ENCODE measurements around the gene INPP4B. TPM values are rescaled to one million over a fixed set of nuclear protein-coding genes. Genes with fewer than 3 reads are reported as not detected.

Gene INPP4B
- total RNA-seq, 2 experiments from 2014 or later, result not detected

DNA sequence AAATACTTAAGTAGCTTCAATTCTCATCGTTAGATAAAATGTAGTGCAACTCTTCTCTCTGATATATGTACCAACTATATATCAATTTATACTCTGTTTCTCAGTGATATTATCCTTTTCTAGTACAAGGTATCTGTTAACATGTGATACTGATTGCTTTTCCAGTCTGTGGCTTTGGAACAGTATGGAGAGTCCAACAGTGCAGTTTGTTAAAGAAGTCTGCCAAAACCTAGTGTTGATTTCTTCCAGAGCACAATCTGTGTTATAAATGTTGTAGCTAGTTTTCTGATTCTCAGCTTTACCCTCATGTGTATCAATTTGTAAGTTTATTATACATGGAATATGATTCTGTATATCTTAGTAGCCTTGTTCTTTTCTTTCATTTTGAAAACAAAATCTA is 744.7 kb downstream of the INPP4B start:
- intact Hi-C loops (cut with micrococcal nuclease; ENCODE audit: unreplicated experiment), result no loop called here
- no peak for DNase-seq (ENCODE audit: low spot score)
- Histone ChIP-seq H3K9me2 (ENCODE audit: insufficient read depth, low read length) (no peaks in the 10 kb centered on the region), H2AFZ (ENCODE audit: low read length) (no peak overlapping the region), H3K4me1 (ENCODE audit: insufficient read depth, low read length, poor library complexity, severe bottlenecking) (no peaks in the 10 kb centered on the region), H3K9me3 (ENCODE audit: low read length) (no peaks in the 10 kb centered on the region), H4K20me1 (ENCODE audit: insufficient read depth, low read length) (no peaks in the 10 kb centered on the region), H3K4me2 (ENCODE audit: low read length) (no peak overlapping the region), H3K27ac (ENCODE audit: low read depth, low read length, poor library complexity, severe bottlenecking) (no peak overlapping the region), H3K79me2 (ENCODE audit: insufficient read depth, low read depth, low read length) (no peaks in the 10 kb centered on the region), H3K36me3 (ENCODE audit: insufficient read depth, low read length) (no peaks in the 10 kb centered on the region), H3K4me3 (ENCODE audit: low read depth, low read length, poor library complexity, severe bottlenecking) (no peak overlapping the region)
- no TSS peak for BruUV-seq (replicated peaks)
- no peak for TF ChIP-seq EZH2phosphoT487 (IDR thresholded peaks at IDR 0.05; ENCODE audit: borderline replicate concordance, low read depth, low read length)
- TF ChIP-seq, protein P1, sequence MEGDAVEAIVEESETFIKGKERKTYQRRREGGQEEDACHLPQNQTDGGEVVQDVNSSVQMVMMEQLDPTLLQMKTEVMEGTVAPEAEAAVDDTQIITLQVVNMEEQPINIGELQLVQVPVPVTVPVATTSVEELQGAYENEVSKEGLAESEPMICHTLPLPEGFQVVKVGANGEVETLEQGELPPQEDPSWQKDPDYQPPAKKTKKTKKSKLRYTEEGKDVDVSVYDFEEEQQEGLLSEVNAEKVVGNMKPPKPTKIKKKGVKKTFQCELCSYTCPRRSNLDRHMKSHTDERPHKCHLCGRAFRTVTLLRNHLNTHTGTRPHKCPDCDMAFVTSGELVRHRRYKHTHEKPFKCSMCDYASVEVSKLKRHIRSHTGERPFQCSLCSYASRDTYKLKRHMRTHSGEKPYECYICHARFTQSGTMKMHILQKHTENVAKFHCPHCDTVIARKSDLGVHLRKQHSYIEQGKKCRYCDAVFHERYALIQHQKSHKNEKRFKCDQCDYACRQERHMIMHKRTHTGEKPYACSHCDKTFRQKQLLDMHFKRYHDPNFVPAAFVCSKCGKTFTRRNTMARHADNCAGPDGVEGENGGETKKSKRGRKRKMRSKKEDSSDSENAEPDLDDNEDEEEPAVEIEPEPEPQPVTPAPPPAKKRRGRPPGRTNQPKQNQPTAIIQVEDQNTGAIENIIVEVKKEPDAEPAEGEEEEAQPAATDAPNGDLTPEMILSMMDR (conservative IDR thresholded peaks at IDR 0.05; ENCODE audit: low read length), result no peak
- ChIA-PET CTCF (ENCODE audit: unreplicated experiment) (no interaction called here), POLR2A (no interaction called here)

DNA sequence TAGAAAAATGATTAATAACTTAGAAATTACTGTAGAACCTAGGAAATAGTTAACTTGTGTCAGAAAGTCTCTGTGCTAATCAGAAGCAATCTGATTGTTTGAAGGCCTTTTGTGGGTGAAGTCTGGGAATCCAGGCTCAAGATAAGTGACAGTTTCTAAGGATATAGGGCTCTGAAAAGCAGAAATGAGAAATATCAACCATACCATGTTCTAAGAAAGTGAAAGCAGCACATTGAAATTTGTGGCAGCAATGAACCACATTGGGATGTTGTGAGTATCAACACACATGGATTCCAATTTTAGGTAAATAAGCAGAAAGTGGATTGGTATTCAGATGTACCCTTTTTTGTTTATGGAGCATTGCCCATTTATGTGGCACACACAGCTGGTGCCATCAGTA is 745.2 kb downstream of the INPP4B start:
- Histone ChIP-seq H3K36me3 (ENCODE audit: insufficient read depth, low read length) (no peaks in the 10 kb centered on the region), H3K9me2 (ENCODE audit: insufficient read depth, low read length) (no peaks in the 10 kb centered on the region), H2AFZ (ENCODE audit: low read length) (no peak overlapping the region), H3K79me2 (ENCODE audit: insufficient read depth, low read depth, low read length) (no peaks in the 10 kb centered on the region), H3K4me3 (ENCODE audit: low read depth, low read length, poor library complexity, severe bottlenecking) (no peak overlapping the region), H3K27ac (ENCODE audit: low read depth, low read length, poor library complexity, severe bottlenecking) (no peak overlapping the region), H4K20me1 (ENCODE audit: insufficient read depth, low read length) (no peaks in the 10 kb centered on the region), H3K9me3 (ENCODE audit: low read length) (no peaks in the 10 kb centered on the region), H3K4me2 (ENCODE audit: low read length) (no peak overlapping the region), H3K4me1 (ENCODE audit: insufficient read depth, low read length, poor library complexity, severe bottlenecking) (no peaks in the 10 kb centered on the region)
- BruUV-seq (replicated peaks), result no TSS peak
- TF ChIP-seq, protein P1 (conservative IDR thresholded peaks at IDR 0.05; ENCODE audit: low read length), result no peak
- TF ChIP-seq EZH2phosphoT487 (IDR thresholded peaks at IDR 0.05; ENCODE audit: borderline replicate concordance, low read depth, low read length), result no peak
- POLR2A ChIA-PET, result no interaction called here
- intact Hi-C loops (cut with micrococcal nuclease; ENCODE audit: unreplicated experiment), result no loop called here
- CTCF ChIA-PET (ENCODE audit: unreplicated experiment), result no interaction called here
- no peak for DNase-seq (ENCODE audit: low spot score)

DNA sequence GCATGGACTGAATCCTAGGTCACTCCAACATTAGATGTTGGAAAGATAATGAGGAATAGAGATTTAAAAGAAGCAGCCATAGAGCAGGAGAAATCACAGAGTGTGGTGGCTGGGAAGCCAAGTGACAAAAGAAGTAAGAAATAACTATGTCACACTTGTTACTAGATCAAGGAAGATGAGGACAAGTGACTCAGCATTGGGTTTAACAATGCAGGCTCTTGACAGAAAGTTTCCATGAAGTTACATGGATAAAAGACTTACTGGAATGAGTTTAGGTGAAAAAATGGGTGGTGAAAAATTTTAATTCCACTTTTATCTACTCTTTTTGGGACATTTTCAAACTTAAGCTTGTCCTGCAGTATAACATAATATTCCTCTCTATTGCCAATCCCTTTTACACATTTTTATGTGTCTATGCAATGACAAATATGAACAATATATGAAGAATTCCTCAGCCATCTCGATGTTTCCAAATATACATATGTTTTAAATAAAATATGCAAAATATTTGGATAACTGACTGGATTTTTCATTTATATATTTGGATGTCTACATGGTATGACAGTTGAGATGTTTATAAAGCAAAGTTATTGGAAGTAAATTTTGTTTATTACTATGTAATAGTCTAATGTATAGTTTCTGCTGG is 747.1 kb downstream of the INPP4B start:
- TF ChIP-seq, protein P1 (conservative IDR thresholded peaks at IDR 0.05; ENCODE audit: low read length), result no peak
- TF ChIP-seq EZH2phosphoT487 (IDR thresholded peaks at IDR 0.05; ENCODE audit: borderline replicate concordance, low read depth, low read length), result no peak
- POLR2A ChIA-PET, result interaction anchor here (0.6 kb wide), 1 partner anchor 356 kb away, joined by 3 read pairs; no protein-coding TSS in a partner anchor
- H3K36me3 ChIP-seq (ENCODE audit: insufficient read depth, low read length), result no peaks in the 10 kb centered on the region

More for the DNA sequence above, 747.1 kb downstream of the INPP4B start:
- DNase-seq (ENCODE audit: low spot score), result no peak
- Histone ChIP-seq H3K4me3 (ENCODE audit: low read depth, low read length, poor library complexity, severe bottlenecking) (no peak overlapping the region), H2AFZ (ENCODE audit: low read length) (no peak overlapping the region), H3K9me3 (ENCODE audit: low read length) (no peaks in the 10 kb centered on the region), H3K4me2 (ENCODE audit: low read length) (no peak overlapping the region), H3K4me1 (ENCODE audit: insufficient read depth, low read length, poor library complexity, severe bottlenecking) (no peaks in the 10 kb centered on the region), H3K27ac (ENCODE audit: low read depth, low read length, poor library complexity, severe bottlenecking) (no peak overlapping the region), H4K20me1 (ENCODE audit: insufficient read depth, low read length) (no peaks in the 10 kb centered on the region), H3K79me2 (ENCODE audit: insufficient read depth, low read depth, low read length) (no peaks in the 10 kb centered on the region), H3K9me2 (ENCODE audit: insufficient read depth, low read length) (no peaks in the 10 kb centered on the region)
- BruUV-seq (replicated peaks), result no TSS peak
- CTCF ChIA-PET (ENCODE audit: unreplicated experiment), result no interaction called here
- intact Hi-C loops (cut with micrococcal nuclease; ENCODE audit: unreplicated experiment), result no loop called here
